OCI-LY3 (cell line): ENCODE results near the gene SFI1.

Source experiments
- CTCF ChIP-seq: fragments of 200-600, 300-600 bp; sonication (generic); IDR thresholded peaks from 2 replicates; pipeline ENCODE4 v1.5.1; 2014; ENCODE audit warnings: antibody characterized with exemption, low read length, low read depth
- EZH2phosphoT487 ChIP-seq: fragments of 200-600 bp; shearing (Covaris generic); IDR thresholded peaks from 2 replicates; pipeline ENCODE4 v1.6.1; 2018; ENCODE audit warnings: antibody characterized with exemption, mixed run types, low read depth

- TF ChIP-seq EZH2phosphoT487 (no peak), CTCF (no peak)
Measured at GRCh38 chr22:31661851-31662667, 165.7 kb downstream of the SFI1 start, which contains the start of gene PISD.
